HG02970 (cell line): Measurements from ENCODE around the gene ARMC9.
"Not testable (repeated sequence)": the region's sequence is repeated elsewhere in the genome, so short reads cannot be mapped to it uniquely, and the experiment has no call there.

Experiments used
- ATAC-seq: cut with Tn5 transposase; IDR thresholded peaks from one replicate; pipeline ENCODE4 v1.9.1; 2021; ENCODE audit warnings: mild to moderate bottlenecking, moderate library complexity, moderate number of reproducible peaks; ENCODE audit not compliant: unreplicated experiment, low FRiP score

ARMC9 gene

GRCh38 chr2:231198291-231199173 is at the start of gene ARMC9:
ARMC9 (plus strand) TSS chr2:231198631; CDS start chr2:231206239, 7,608 bp downstream.
- ATAC-seq, result peak; percentile 87

- ATAC-seq, result no peak
Observed at GRCh38 chr2:231152800-231153557, 45.5 kb upstream of the ARMC9 start.

GRCh38 chr2:231159306-231159705 is 39.1 kb upstream of the ARMC9 start:
- ATAC-seq, result no peak

GRCh38 chr2:231160701-231161100 is 37.7 kb upstream of the ARMC9 start:
- no peak for ATAC-seq

- ATAC-seq, result no peak
Observed at GRCh38 chr2:231161252-231161839, 37.1 kb upstream of the ARMC9 start.

GRCh38 chr2:231161877-231162329 is 36.5 kb upstream of the ARMC9 start:
- ATAC-seq, result no peak

- no peak for ATAC-seq
Observed at GRCh38 chr2:231163011-231163410, 35.4 kb upstream of the ARMC9 start.

- ATAC-seq, result no peak
Observed at GRCh38 chr2:231163414-231164095, 34.9 kb upstream of the ARMC9 start.

- no peak for ATAC-seq
Observed at GRCh38 chr2:231167745-231168459, 30.5 kb upstream of the ARMC9 start.

GRCh38 chr2:231168460-231169139 is 29.8 kb upstream of the ARMC9 start:
- no peak for ATAC-seq

- ATAC-seq, result no peak
Observed at GRCh38 chr2:231169488-231169887, 28.9 kb upstream of the ARMC9 start.

GRCh38 chr2:231170055-231170454 is 28.4 kb upstream of the ARMC9 start:
- ATAC-seq, result no peak

GRCh38 chr2:231172025-231172424 is 26.4 kb upstream of the ARMC9 start:
- ATAC-seq, result no peak

- no peak for ATAC-seq
Observed at GRCh38 chr2:231174211-231174651, 24.2 kb upstream of the ARMC9 start.

- ATAC-seq, result no peak
Observed at GRCh38 chr2:231176066-231176465, 22.4 kb upstream of the ARMC9 start.

- ATAC-seq, result no peak
Observed at GRCh38 chr2:231177156-231178025, 21.0 kb upstream of the ARMC9 start.

GRCh38 chr2:231178805-231179204 is 19.6 kb upstream of the ARMC9 start:
- ATAC-seq, result not testable (repeated sequence)

- no peak for ATAC-seq
Observed at GRCh38 chr2:231181860-231182512, 16.4 kb upstream of the ARMC9 start.
